ENCODE results near the gene TCF7L1. TPM values are rescaled to one million over a fixed set of nuclear protein-coding genes. Genes with fewer than 3 reads are reported as not detected.

The TCF7L1 gene
- polyA plus RNA-seq, 1 of the 3 experiments (the other 2 are of a cell fraction), result 3.7 TPM

- Histone ChIP-seq H3K27ac (ENCODE audit: low read depth in 2 of 2, low read length in 1 of 2) (no peak overlapping the region), H4K20me1 (ENCODE audit: insufficient read depth) (peaks cover 17% of the 10 kb centered on the region), H3K79me2 (ENCODE audit: insufficient read depth) (no peaks in the 10 kb centered on the region), H3K27me3 (ENCODE audit: insufficient read depth) (no peaks in the 10 kb centered on the region), H3K4me1 (ENCODE audit: control insufficient read depth in 1 of 2, insufficient read depth in 2 of 2, low read depth in 1 of 2, low read length in 1 of 2) (peaks cover 0 to 6% of the 10 kb centered on the region in 2 experiments; a peak in 2 of 4 replicates), H3K9me2 (no peaks in the 10 kb centered on the region), H3K4me2 (no peak overlapping the region), H3K4me3 (ENCODE audit: low read depth in 2 of 2, low read length in 1 of 2) (no peak overlapping the region), H3K9ac (no peak overlapping the region), H2AFZ (ENCODE audit: low read depth) (no peak overlapping the region), H3K9me3 (no peaks in the 10 kb centered on the region), H3F3A (replicated peaks; ENCODE audit: insufficient read depth) (no peaks in the 10 kb centered on the region), H3K36me3 (replicated peaks in 1 of 2; ENCODE audit: control insufficient read depth in 1 of 2, insufficient read depth in 2 of 2, low read length in 1 of 2) (no peaks in the 10 kb centered on the region)
- TF ChIP-seq RFX5 (IDR thresholded peaks at IDR 0.05; ENCODE audit: low read length) (no peak), RAD21 (IDR thresholded peaks at IDR 0.05; ENCODE audit: low read length) (no peak), ELF1 (IDR thresholded peaks at IDR 0.05) (no peak), NFIC (IDR thresholded peaks at IDR 0.05; ENCODE audit: borderline replicate concordance) (no peak), IRF3 (IDR thresholded peaks at IDR 0.05; ENCODE audit: low read depth, low read length) (no peak), ZBTB33 (IDR thresholded peaks at IDR 0.05; ENCODE audit: borderline replicate concordance, low read depth) (no peak), SMC3 (IDR thresholded peaks at IDR 0.05; ENCODE audit: low read depth, low read length) (no peak), FOXM1 (IDR thresholded peaks at IDR 0.05; ENCODE audit: low read depth) (no peak), NRF1 (IDR thresholded peaks at IDR 0.05; ENCODE audit: low read depth, low read length) (no peak), RXRA (IDR thresholded peaks at IDR 0.05; ENCODE audit: borderline replicate concordance, low read depth) (no peak), MEF2A (IDR thresholded peaks at IDR 0.05; ENCODE audit: borderline replicate concordance, low read depth) (no peak), POLR2AphosphoS5 (IDR thresholded peaks at IDR 0.05; ENCODE audit: low read depth, low read length) (no peak), FOSL2 (IDR thresholded peaks at IDR 0.05; ENCODE audit: borderline replicate concordance, low read depth) (no peak), TAF1 (IDR thresholded peaks at IDR 0.05; ENCODE audit: borderline replicate concordance, low read depth, low read length) (no peak)
- TF ChIP-seq, protein P1, sequence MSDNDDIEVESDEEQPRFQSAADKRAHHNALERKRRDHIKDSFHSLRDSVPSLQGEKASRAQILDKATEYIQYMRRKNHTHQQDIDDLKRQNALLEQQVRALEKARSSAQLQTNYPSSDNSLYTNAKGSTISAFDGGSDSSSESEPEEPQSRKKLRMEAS (IDR thresholded peaks at IDR 0.05; ENCODE audit: low read depth), result no peak
- 80% methylated on average over 2 of the region's 2 CpGs for WGBS (ENCODE audit: low lambda C conversion rate)
- ChIA-PET CTCF (interaction anchor here (1.0 to 2.8 kb wide), 4 partner anchors 12 to 98 kb away, joined by 3 to 9 read pairs (median 6); no protein-coding TSS in a partner anchor), POLR2A (no interaction called here)
- no peak for DNase-seq
Measured at GRCh38 chr2:85187069-85187468, 53.9 kb downstream of the TCF7L1 start.

DNA sequence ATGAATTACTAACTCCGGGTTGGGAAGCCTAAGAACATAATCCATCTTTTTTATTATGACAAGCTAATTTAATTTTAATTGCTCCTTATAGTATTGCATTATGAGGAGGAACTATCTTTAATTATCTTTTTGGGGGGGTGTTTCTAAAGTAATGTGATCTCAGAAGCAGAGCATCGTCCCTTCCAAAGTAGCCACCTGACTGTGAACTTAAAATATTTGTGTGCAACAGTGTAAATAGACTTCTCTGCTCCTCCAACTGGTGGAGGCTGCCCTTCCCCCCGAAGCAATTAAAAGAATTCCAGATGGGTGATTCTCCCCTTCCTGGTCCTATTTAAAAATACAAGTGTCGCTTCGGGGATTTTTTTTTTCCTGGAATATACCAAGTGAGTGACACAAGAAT, 55.7 kb downstream of the TCF7L1 start:
- Histone ChIP-seq H3K27ac (ENCODE audit: low read depth in 2 of 2, low read length in 1 of 2) (no peak overlapping the region), H3K4me3 (ENCODE audit: low read depth in 2 of 2, low read length in 1 of 2) (no peak overlapping the region), H3K4me1 (ENCODE audit: control insufficient read depth in 1 of 2, insufficient read depth in 2 of 2, low read depth in 1 of 2, low read length in 1 of 2) (peaks cover 0 to 6% of the 10 kb centered on the region in 2 experiments; a peak in 2 of 4 replicates), H3K27me3 (ENCODE audit: insufficient read depth) (no peaks in the 10 kb centered on the region), H3K9me3 (no peaks in the 10 kb centered on the region), H3K79me2 (ENCODE audit: insufficient read depth) (no peaks in the 10 kb centered on the region), H2AFZ (ENCODE audit: low read depth) (no peak overlapping the region), H3K36me3 (replicated peaks in 1 of 2; ENCODE audit: control insufficient read depth in 1 of 2, insufficient read depth in 2 of 2, low read length in 1 of 2) (no peaks in the 10 kb centered on the region), H4K20me1 (ENCODE audit: insufficient read depth) (0 out of 2 replicates have a peak, but pooled peaks cover 4% of the 10 kb centered on the region), H3K4me2 (no peak overlapping the region), H3K9ac (no peak overlapping the region), H3K9me2 (no peaks in the 10 kb centered on the region), H3F3A (replicated peaks; ENCODE audit: insufficient read depth) (no peaks in the 10 kb centered on the region)
- CTCF ChIA-PET, result no interaction called here
- WGBS (ENCODE audit: low lambda C conversion rate), result 70% methylated on average over 5 of the region's 5 CpGs
- DNase-seq, result no peak
- POLR2A ChIA-PET, result no interaction called here
- TF ChIP-seq RCOR1 (IDR thresholded peaks at IDR 0.05; ENCODE audit: low read length) (no peak), SMC3 (IDR thresholded peaks at IDR 0.05; ENCODE audit: low read depth, low read length) (no peak), FOXJ3 (CRISPR knock-in tag; IDR thresholded peaks at IDR 0.05) (no peak), REST (IDR thresholded peaks at IDR 0.05; ENCODE audit: low read depth, low read length) (no peak), ELF1 (IDR thresholded peaks at IDR 0.05) (no peak), EZH2phosphoT487 (IDR thresholded peaks at IDR 0.05; ENCODE audit: borderline replicate concordance, low read depth) (no peak), CTCF (IDR thresholded peaks at IDR 0.05) (no peak), FOXM1 (IDR thresholded peaks at IDR 0.05; ENCODE audit: low read depth) (no peak)

Data from SK-N-SH (cell line).